OCI-LY7 (cell line): ENCODE data around the gene GALNTL6. TPM values are rescaled to one million over a fixed set of nuclear protein-coding genes. Genes with fewer than 3 reads are reported as not detected.

ENCODE experiments used
- BruUV-seq: library from RNA; stranded (reverse); fragments of 400-500 nt; replicated peaks from 2 replicates; lab custom pipeline; 2021; lab: Mats Ljungman, UMichigan
- CTCF ChIA-PET: fragments of 300-600 bp; sonication (Branson Sonifier 250); formaldehyde crosslinking; loops from one replicate; lab custom pipeline; 2022; ENCODE audit warnings: antibody characterized with exemption; ENCODE audit not compliant: unreplicated experiment; lab: Charles Lee
- POLR2A ChIA-PET: fragments of 300-600 bp; sonication (Branson Sonifier 250); formaldehyde crosslinking; loops from one replicate; lab custom pipeline; 2022; ENCODE audit warnings: antibody characterized with exemption; lab: Charles Lee
- DNase-seq: peaks from one replicate; pipeline ENCODE4 v3.0.0-alpha.2; 2015; ENCODE audit warnings: low spot score
- H2AFZ ChIP-seq: fragments of 200-600 bp; sonication (generic), shearing (Covaris generic); 2 replicates; pipeline ENCODE4 v1.6.1; 2014; ENCODE audit warnings: mild to moderate bottlenecking, antibody characterized with exemption, low read length, moderate library complexity
- H3K27ac ChIP-seq: fragments of 200-600 bp; sonication (generic); 2 replicates; pipeline ENCODE4 v1.5.1; 2014; ENCODE audit warnings: mixed run types, low read depth, mild to moderate bottlenecking, moderate library complexity, low read length, inconsistent platforms; ENCODE audit not compliant: poor library complexity, severe bottlenecking
- H3K36me3 ChIP-seq: fragments of 200-600 bp; sonication (generic); 2 replicates; pipeline ENCODE4 v1.6.1; 2014; ENCODE audit warnings: mild to moderate bottlenecking, antibody characterized with exemption, low read length, moderate library complexity, mixed read lengths; ENCODE audit not compliant: insufficient read depth
- H3K4me1 ChIP-seq: fragments of 200-600 bp; sonication (generic); 2 replicates; pipeline ENCODE4 v1.5.1; 2014; ENCODE audit warnings: mild to moderate bottlenecking, low read length; ENCODE audit not compliant: insufficient read depth, poor library complexity, severe bottlenecking
- H3K4me2 ChIP-seq: fragments of 200-600 bp; sonication (generic); 2 replicates; pipeline ENCODE4 v1.6.1; 2014; ENCODE audit warnings: mild to moderate bottlenecking, low read length
- H3K4me3 ChIP-seq: fragments of 200-600 bp; sonication (generic); 2 replicates; pipeline ENCODE4 v1.5.1; 2014; ENCODE audit warnings: mild to moderate bottlenecking, low read depth, low read length; ENCODE audit not compliant: poor library complexity, severe bottlenecking
- H3K79me2 ChIP-seq: fragments of 200-600 bp; sonication (generic); 2 replicates; pipeline ENCODE4 v1.6.1; 2016; ENCODE audit warnings: low read depth, mild to moderate bottlenecking, low read length, moderate library complexity, mixed read lengths; ENCODE audit not compliant: insufficient read depth
- H3K9me2 ChIP-seq: fragments of 200-600 bp; sonication (generic); 2 replicates; pipeline ENCODE4 v1.6.1; 2016; ENCODE audit warnings: mild to moderate bottlenecking, low read length, mixed read lengths; ENCODE audit not compliant: insufficient read depth
- H3K9me3 ChIP-seq: fragments of 200-600 bp; sonication (generic); 2 replicates; pipeline ENCODE4 v1.6.1; 2014; ENCODE audit warnings: mild to moderate bottlenecking, mixed run types, low read length, mixed read lengths
- H4K20me1 ChIP-seq: fragments of 200-600 bp; sonication (generic); 2 replicates; pipeline ENCODE4 v1.6.1; 2014; ENCODE audit warnings: mild to moderate bottlenecking, antibody characterized with exemption, low read length, moderate library complexity, mixed read lengths; ENCODE audit not compliant: insufficient read depth
- CTCF ChIP-seq: fragments of 200-600 bp; sonication (generic); conservative IDR thresholded peaks from 2 replicates; pipeline ENCODE4 v1.5.1; 2014; ENCODE audit warnings: mild to moderate bottlenecking, antibody characterized with exemption, low read length, moderate library complexity, mixed read lengths
- EZH2phosphoT487 ChIP-seq: fragments of 200-600 bp; sonication (generic); IDR thresholded peaks from 2 replicates; pipeline ENCODE4 v1.6.1; 2018; ENCODE audit warnings: low read depth, borderline replicate concordance, mild to moderate bottlenecking, mixed run types, antibody characterized with exemption, low read length, moderate library complexity, mixed read lengths
- intact Hi-C: fragments of 100-400 bp; cut with micrococcal nuclease; formaldehyde crosslinking; loops from one replicate; pipeline ENCODE4 v1.10.0; 2022; ENCODE audit not compliant: unreplicated experiment
- total RNA-seq, 2 experiments: library from RNA; depleted of rRNA in 1 of 2; stranded (reverse); fragments of >200 nt in 1 of 2; shearing (Covaris generic) in 1 of 2; gene quantifications; 2 replicates each; pipeline ENCODE4 v1.2.3, GENCODE V29; 2014 to 2022

The GALNTL6 gene
- total RNA-seq, 2 experiments from 2014 or later: not detected

- CTCF ChIA-PET: no interaction called here
- Histone ChIP-seq H3K27ac (no peak overlapping the region), H3K4me3 (no peak overlapping the region), H2AFZ (no peak overlapping the region), H3K9me2 (no peaks in the 10 kb centered on the region), H4K20me1 (no peaks in the 10 kb centered on the region), H3K4me1 (no peaks in the 10 kb centered on the region), H3K9me3 (no peaks in the 10 kb centered on the region), H3K79me2 (no peaks in the 10 kb centered on the region), H3K36me3 (no peaks in the 10 kb centered on the region), H3K4me2 (no peak overlapping the region)
- no peak for DNase-seq
- TF ChIP-seq CTCF: no peak
- TF ChIP-seq EZH2phosphoT487: no peak
- no TSS peak for BruUV-seq
- intact Hi-C loops: no loop called here
- POLR2A ChIA-PET: interaction anchor here (0.6 to 1.2 kb wide), 2 partner anchors 11 to 1035 kb away, joined by 5 to 6 read pairs; no protein-coding TSS in a partner anchor
Observed at GRCh38 chr4:173051232-173051631, 1238.0 kb downstream of the GALNTL6 start.

- POLR2A ChIA-PET: interaction anchor here (0.6 to 1.2 kb wide), 2 partner anchors 12 to 1036 kb away, joined by 5 to 6 read pairs; no protein-coding TSS in a partner anchor
- H3K36me3 ChIP-seq: no peaks in the 10 kb centered on the region
- H3K4me1 ChIP-seq: no peaks in the 10 kb centered on the region
- CTCF ChIA-PET: no interaction called here
- H4K20me1 ChIP-seq: no peaks in the 10 kb centered on the region
- intact Hi-C loops: no loop called here
- no peaks in the 10 kb centered on the region for H3K9me2 ChIP-seq
- H2AFZ ChIP-seq: no peak overlapping the region
- no TSS peak for BruUV-seq
- H3K4me3 ChIP-seq: no peak overlapping the region
- no peak for DNase-seq
- H3K9me3 ChIP-seq: no peaks in the 10 kb centered on the region
- H3K4me2 ChIP-seq: no peak overlapping the region
- H3K27ac ChIP-seq: no peak overlapping the region
- H3K79me2 ChIP-seq: no peaks in the 10 kb centered on the region
- no peak for TF ChIP-seq CTCF
Observed at GRCh38 chr4:173051716-173052115, 1238.5 kb downstream of the GALNTL6 start.

- Histone ChIP-seq H3K4me2 (no peak overlapping the region), H3K4me3 (no peak overlapping the region), H3K9me3 (no peaks in the 10 kb centered on the region), H3K36me3 (no peaks in the 10 kb centered on the region), H3K9me2 (no peaks in the 10 kb centered on the region), H4K20me1 (no peaks in the 10 kb centered on the region), H3K79me2 (no peaks in the 10 kb centered on the region), H3K4me1 (no peaks in the 10 kb centered on the region), H2AFZ (no peak overlapping the region), H3K27ac (no peak overlapping the region)
- DNase-seq: no peak
- CTCF ChIA-PET: no interaction called here
- POLR2A ChIA-PET: no interaction called here
- TF ChIP-seq CTCF (no peak), EZH2phosphoT487 (no peak)
- intact Hi-C loops: no loop called here
- BruUV-seq: no TSS peak
Observed at GRCh38 chr4:173052439-173052838, 1239.2 kb downstream of the GALNTL6 start.
